ENCODE measurements around the gene ARHGEF10L. TPM values are rescaled to one million over a fixed set of nuclear protein-coding genes. Genes with fewer than 3 reads are reported as not detected.

ARHGEF10L gene
- total and polyA plus RNA-seq, 4 donors, result 15.0 to 43.4 (median 24.3) TPM

DNA sequence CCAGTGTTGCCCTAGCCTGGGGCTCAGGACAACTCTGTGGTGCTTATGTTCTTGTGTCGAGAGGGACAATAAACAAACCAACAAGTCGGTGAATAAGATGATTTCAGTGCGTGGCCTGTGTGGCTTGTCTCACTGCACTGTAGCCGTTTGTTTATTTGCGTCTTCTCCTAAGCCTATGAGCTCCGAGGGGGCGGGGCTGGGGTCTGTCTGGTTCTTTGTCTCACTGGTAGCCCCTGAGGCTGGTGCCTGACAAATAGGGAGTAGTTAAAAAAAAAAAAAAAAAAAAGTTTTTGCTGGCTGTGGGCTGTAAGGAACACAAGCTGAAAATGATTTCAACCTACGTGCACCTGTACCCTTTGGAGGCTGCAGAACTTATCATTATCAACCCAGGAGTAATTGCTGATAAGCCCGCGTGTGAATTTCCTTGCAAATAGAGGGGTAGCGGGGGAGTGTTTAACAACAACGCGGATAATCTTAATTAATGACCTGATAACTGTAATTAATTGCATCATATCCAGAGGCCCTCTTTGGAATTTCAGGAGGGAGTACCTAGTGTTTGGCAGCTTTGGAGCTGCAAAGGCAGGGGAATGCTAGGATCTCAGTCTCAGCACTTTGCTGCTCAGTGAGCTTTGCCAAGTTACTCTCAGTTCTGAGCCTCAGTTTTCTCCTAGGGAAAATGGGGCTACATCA, 925 bp upstream of the ARHGEF10L start:
- DNase-seq (peak; percentile 85 to 88 (median 85)), ATAC-seq (ENCODE audit: insufficient read depth, low FRiP score) (no peak)
- no peak overlapping the region for H3K4me3 ChIP-seq
- H3K4me1 ChIP-seq (ENCODE audit: control insufficient read depth in 5 of 5, insufficient read depth in 5 of 5, low read length in 5 of 5), result peaks cover 4 to 16% (median 7%) of the 10 kb centered on the region in 5 donors
- no peaks in the 10 kb centered on the region for H3K9me3 ChIP-seq (ENCODE audit: control insufficient read depth in 4 of 4, insufficient read depth in 3 of 4, low read length in 3 of 4)
- TF ChIP-seq, protein P1, sequence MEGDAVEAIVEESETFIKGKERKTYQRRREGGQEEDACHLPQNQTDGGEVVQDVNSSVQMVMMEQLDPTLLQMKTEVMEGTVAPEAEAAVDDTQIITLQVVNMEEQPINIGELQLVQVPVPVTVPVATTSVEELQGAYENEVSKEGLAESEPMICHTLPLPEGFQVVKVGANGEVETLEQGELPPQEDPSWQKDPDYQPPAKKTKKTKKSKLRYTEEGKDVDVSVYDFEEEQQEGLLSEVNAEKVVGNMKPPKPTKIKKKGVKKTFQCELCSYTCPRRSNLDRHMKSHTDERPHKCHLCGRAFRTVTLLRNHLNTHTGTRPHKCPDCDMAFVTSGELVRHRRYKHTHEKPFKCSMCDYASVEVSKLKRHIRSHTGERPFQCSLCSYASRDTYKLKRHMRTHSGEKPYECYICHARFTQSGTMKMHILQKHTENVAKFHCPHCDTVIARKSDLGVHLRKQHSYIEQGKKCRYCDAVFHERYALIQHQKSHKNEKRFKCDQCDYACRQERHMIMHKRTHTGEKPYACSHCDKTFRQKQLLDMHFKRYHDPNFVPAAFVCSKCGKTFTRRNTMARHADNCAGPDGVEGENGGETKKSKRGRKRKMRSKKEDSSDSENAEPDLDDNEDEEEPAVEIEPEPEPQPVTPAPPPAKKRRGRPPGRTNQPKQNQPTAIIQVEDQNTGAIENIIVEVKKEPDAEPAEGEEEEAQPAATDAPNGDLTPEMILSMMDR (IDR thresholded peaks at IDR 0.05; ENCODE audit: control extremely low read depth, extremely low read depth), result no peak
- peak overlapping the region in 1 of 2 donors; percentile 77 for H3K27ac ChIP-seq (ENCODE audit: low read depth in 1 of 2, low read length in 1 of 2)
- no peaks in the 10 kb centered on the region for H3K27me3 ChIP-seq (ENCODE audit: control insufficient read depth in 3 of 3, insufficient read depth in 3 of 3, low read length in 2 of 3)
- no peak overlapping the region for H3K9ac ChIP-seq (ENCODE audit: insufficient read depth in 1 of 2, low read length in 2 of 2)
- no peaks in the 10 kb centered on the region for H3K36me3 ChIP-seq (ENCODE audit: control insufficient read depth in 4 of 4, insufficient read depth in 4 of 4, low read length in 4 of 4)
- WGBS, 2 donors, result 32 to 34% methylated on average over 13 of the region's 13 CpGs

DNA sequence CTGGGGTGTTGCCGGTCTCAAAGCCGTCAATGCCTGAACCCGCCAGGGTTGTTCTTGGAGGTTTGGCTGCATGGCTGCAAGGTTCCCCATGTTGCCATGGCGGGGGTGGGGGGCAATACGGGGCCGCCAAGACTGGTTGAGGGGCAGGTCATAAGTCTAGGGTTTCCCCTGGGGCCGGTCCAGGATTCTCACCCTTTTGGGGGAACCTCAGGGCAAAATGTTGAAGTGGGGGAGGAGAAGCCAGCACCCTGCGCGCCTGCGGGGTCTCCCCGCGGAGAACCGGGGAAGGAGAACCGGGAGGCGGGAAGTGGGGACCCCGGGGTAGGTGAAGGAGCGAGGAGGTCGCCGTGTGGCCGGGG, 401 bp upstream of the ARHGEF10L start:
- WGBS, 2 donors, result 11 to 12% methylated on average over 20 of the region's 20 CpGs

DNA sequence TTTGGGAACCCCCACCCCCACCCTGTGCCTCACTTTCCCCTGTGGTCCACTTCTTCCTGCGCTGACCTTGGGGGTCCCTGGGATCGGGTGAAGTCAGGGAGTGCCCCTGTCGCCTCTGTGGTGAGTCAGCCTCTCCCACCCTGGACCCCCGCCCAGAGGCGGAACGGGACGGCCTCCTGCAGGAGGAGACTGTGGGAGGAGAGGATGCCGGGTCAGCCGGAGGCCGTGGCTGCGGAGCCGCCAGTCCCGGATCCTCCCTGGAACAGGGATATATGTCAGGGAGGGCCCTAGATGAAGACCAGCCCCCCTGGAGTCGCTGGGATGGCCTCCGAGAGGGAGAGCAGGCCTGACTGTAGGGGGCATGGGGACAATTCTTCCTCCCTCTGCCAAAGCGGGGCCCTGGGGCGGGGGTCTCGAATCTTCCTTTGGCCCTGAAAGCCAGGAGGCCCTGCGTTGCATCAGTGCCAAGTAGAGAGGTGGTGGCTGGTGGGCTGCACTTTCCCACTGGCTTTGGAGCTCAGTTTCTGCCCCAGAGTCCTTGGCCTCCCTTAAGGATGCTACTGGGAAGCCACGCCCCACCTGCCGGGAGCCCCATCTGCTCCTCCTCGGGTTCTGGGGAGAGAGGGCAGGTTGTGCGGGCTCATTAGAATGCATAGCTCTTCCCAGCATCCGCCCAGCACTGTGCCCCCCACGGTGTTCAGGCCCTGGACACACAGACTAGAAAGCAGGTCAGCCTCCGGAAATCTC, 930 bp downstream of the ARHGEF10L start:
- Histone ChIP-seq H3K9me3 (ENCODE audit: control insufficient read depth in 4 of 4, insufficient read depth in 3 of 4, low read length in 3 of 4) (no peaks in the 10 kb centered on the region), H3K27me3 (ENCODE audit: control insufficient read depth in 3 of 3, insufficient read depth in 3 of 3, low read length in 2 of 3) (no peaks in the 10 kb centered on the region), H3K4me1 (ENCODE audit: control insufficient read depth in 5 of 5, insufficient read depth in 5 of 5, low read length in 5 of 5) (peaks cover 4 to 16% (median 10%) of the 10 kb centered on the region in 5 donors), H3K9ac (ENCODE audit: insufficient read depth in 1 of 2, low read length in 2 of 2) (peak overlapping the region; percentile 78 to 88), H3K4me3 (peak overlapping the region; percentile 52), H3K27ac (ENCODE audit: low read depth in 1 of 2, low read length in 1 of 2) (peak overlapping the region; percentile 85 to 86), H3K36me3 (ENCODE audit: control insufficient read depth in 4 of 4, insufficient read depth in 4 of 4, low read length in 4 of 4) (no peaks in the 10 kb centered on the region)
- ATAC-seq (ENCODE audit: insufficient read depth, low FRiP score) (peak; percentile 44), DNase-seq (peak; percentile 86 to 89 (median 89))
- TF ChIP-seq, protein P1 (IDR thresholded peaks at IDR 0.05; ENCODE audit: control extremely low read depth, extremely low read depth), result no peak
- WGBS, 2 donors, result 10 to 13% methylated on average over 26 of the region's 26 CpGs

More for the DNA sequence above, 401 bp upstream of the ARHGEF10L start:
- Histone ChIP-seq H3K9me3 (ENCODE audit: control insufficient read depth in 4 of 4, insufficient read depth in 3 of 4, low read length in 3 of 4) (no peaks in the 10 kb centered on the region), H3K4me3 (no peak overlapping the region), H3K4me1 (ENCODE audit: control insufficient read depth in 5 of 5, insufficient read depth in 5 of 5, low read length in 5 of 5) (peaks cover 4 to 16% (median 7%) of the 10 kb centered on the region in 5 donors), H3K36me3 (ENCODE audit: control insufficient read depth in 4 of 4, insufficient read depth in 4 of 4, low read length in 4 of 4) (no peaks in the 10 kb centered on the region), H3K27me3 (ENCODE audit: control insufficient read depth in 3 of 3, insufficient read depth in 3 of 3, low read length in 2 of 3) (no peaks in the 10 kb centered on the region), H3K27ac (ENCODE audit: low read depth in 1 of 2, low read length in 1 of 2) (peak overlapping the region in 1 of 2 donors; percentile 77), H3K9ac (ENCODE audit: insufficient read depth in 1 of 2, low read length in 2 of 2) (no peak overlapping the region)
- ATAC-seq (ENCODE audit: insufficient read depth, low FRiP score), result no peak
- DNase-seq, result peak in 1 of 3 donors; percentile 39
- TF ChIP-seq, protein P1 (IDR thresholded peaks at IDR 0.05; ENCODE audit: control extremely low read depth, extremely low read depth), result no peak

Measured in lung (tissue), 12 donors.